ENCODE measurements around the gene UCKL1.

GRCh38 chr20:63972312-63973159 lies 16.3 kb upstream of the UCKL1 start:
- TF ChIP-seq TAF1 (IDR thresholded peaks at IDR 0.05; ENCODE audit: borderline replicate concordance, low read depth, low read length) (no peak), POLR2A (IDR thresholded peaks at IDR 0.05; ENCODE audit: low read depth, low read length) (no peak; the same call in 1 of the 2 replicates), POLR2AphosphoS5 (IDR thresholded peaks at IDR 0.05; ENCODE audit: low read depth, low read length) (peak; percentile 68; the same call in 1 of the 2 replicates)

All from GM12892 (cell line).